NAMALWA (cell line): ENCODE results near the gene PUM1.

ENCODE experiments used
- DNase-seq: peaks from one replicate; pipeline ENCODE4 v3.0.0-alpha.2; 2015; ENCODE audit warnings: low spot score

Gene PUM1

GRCh38 chr1:30906631-30907441 is 158.7 kb downstream of the PUM1 start:
- DNase-seq, result no peak

- DNase-seq, result no peak
Measured at GRCh38 chr1:30905916-30906620, 159.4 kb downstream of the PUM1 start.

- no peak for DNase-seq
Measured at GRCh38 chr1:30905403-30905802, 160.1 kb downstream of the PUM1 start.

GRCh38 chr1:30904962-30905335 is 160.6 kb downstream of the PUM1 start:
- no peak for DNase-seq

GRCh38 chr1:30904191-30904961 is 161.1 kb downstream of the PUM1 start:
- no peak for DNase-seq

- no peak for DNase-seq
Measured at GRCh38 chr1:30903343-30904034, 162.0 kb downstream of the PUM1 start.

- DNase-seq, result no peak
Measured at GRCh38 chr1:30902593-30903290, 162.8 kb downstream of the PUM1 start.

GRCh38 chr1:30901798-30902581 is 163.5 kb downstream of the PUM1 start:
- no peak for DNase-seq

GRCh38 chr1:30900931-30901560 is 164.5 kb downstream of the PUM1 start:
- no peak for DNase-seq

GRCh38 chr1:30900486-30900885 is 165.0 kb downstream of the PUM1 start:
- DNase-seq, result no peak

GRCh38 chr1:30899577-30900389 is 165.7 kb downstream of the PUM1 start:
- DNase-seq, result no peak

GRCh38 chr1:30898031-30898815 is 167.3 kb downstream of the PUM1 start:
- no peak for DNase-seq

- DNase-seq, result no peak
Measured at GRCh38 chr1:30896905-30897304, 168.6 kb downstream of the PUM1 start.

- no peak for DNase-seq
Measured at GRCh38 chr1:30895944-30896660, 169.4 kb downstream of the PUM1 start.

GRCh38 chr1:30895382-30895943 is 170.1 kb downstream of the PUM1 start:
- DNase-seq, result no peak

GRCh38 chr1:30894508-30894973 is 171.0 kb downstream of the PUM1 start:
- DNase-seq, result no peak

- DNase-seq, result no peak
Measured at GRCh38 chr1:30893776-30894507, 171.6 kb downstream of the PUM1 start.
